ENCODE measurements around the gene MMP17. TPM values are rescaled to one million over a fixed set of nuclear protein-coding genes. Genes with fewer than 3 reads are reported as not detected.

MMP17 gene
- polyA plus RNA-seq, 3 donors, result 2.8 to 78.3 (median 3.0) TPM

DNA sequence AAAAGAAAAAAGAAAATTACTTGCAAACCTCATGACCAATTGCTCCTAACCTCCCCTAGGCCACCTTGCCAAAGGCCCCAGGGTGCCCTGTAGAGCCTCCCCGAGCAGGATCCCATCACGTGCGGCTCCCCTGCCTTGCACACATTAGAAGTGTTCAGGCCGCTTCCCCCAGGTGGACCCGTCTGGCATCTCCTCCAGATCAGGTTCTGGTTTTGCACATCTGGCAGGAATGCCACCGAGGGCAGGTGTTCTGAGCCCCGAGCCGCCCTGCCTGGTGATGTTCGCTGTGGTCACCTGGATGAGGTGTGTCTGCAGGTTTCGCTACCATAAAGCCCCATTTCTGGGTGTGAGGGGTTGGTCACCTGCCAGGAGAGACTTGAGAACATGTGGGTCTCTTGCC is 19.3 kb downstream of the MMP17 start:
- Histone ChIP-seq H3K79me2 (ENCODE audit: insufficient read depth, low read length) (no peaks in the 10 kb centered on the region), H3K9me3 (replicated peaks in 1 of 2; ENCODE audit: control insufficient read depth in 1 of 2, insufficient read depth in 1 of 2, low read length in 2 of 2) (no peaks in the 10 kb centered on the region), H3K36me3 (replicated peaks in 1 of 2; ENCODE audit: control insufficient read depth in 1 of 2, insufficient read depth in 2 of 2, low read length in 2 of 2) (peaks cover 54 to 81% of the 10 kb centered on the region in 2 donors), H3K4me3 (replicated peaks in 1 of 3; ENCODE audit: low read depth in 2 of 3, low read length in 3 of 3) (no peak overlapping the region), H4K20me1 (ENCODE audit: insufficient read depth, low read length) (peaks cover 3% of the 10 kb centered on the region), H2AFZ (ENCODE audit: insufficient read depth, low read depth, low read length, poor library complexity, severe bottlenecking) (no peak overlapping the region), H3K27me3 (ENCODE audit: control insufficient read depth in 2 of 2, insufficient read depth in 2 of 2, low read length in 2 of 2) (no peaks in the 10 kb centered on the region), H3K4me1 (ENCODE audit: control insufficient read depth in 1 of 2, insufficient read depth in 2 of 2, low read length in 2 of 2) (peaks cover 8 to 11% of the 10 kb centered on the region in 2 donors), H3K9ac (ENCODE audit: insufficient read depth, low read length, poor library complexity, severe bottlenecking) (no peak overlapping the region), H3K4me2 (replicated peaks; ENCODE audit: extremely low read depth, low read length, poor library complexity, severe bottlenecking) (no peak overlapping the region), H3K27ac (ENCODE audit: low read depth in 1 of 2, low read length in 2 of 2) (no peak overlapping the region)
- DNase-seq, result no peak
- H3K27ac Mint-ChIP-seq, result peak overlapping the region in 1 of 7 donors; percentile 59
- peaks cover 2% of the 10 kb centered on the region in 3 donors for H3K27me3 Mint-ChIP-seq (ENCODE audit: low read depth in 3 of 3)
- peaks cover 0 to 2% (median 0%) of the 10 kb centered on the region in 7 donors for H3K9me3 Mint-ChIP-seq
- H3K4me1 Mint-ChIP-seq, result peaks cover 8% of the 10 kb centered on the region
- intact Hi-C loops (cut with micrococcal nuclease), result no loop called here
- WGBS (ENCODE audit: insufficient coverage), result 98% methylated on average over 8 of the region's 10 CpGs
- TF ChIP-seq, protein P1, sequence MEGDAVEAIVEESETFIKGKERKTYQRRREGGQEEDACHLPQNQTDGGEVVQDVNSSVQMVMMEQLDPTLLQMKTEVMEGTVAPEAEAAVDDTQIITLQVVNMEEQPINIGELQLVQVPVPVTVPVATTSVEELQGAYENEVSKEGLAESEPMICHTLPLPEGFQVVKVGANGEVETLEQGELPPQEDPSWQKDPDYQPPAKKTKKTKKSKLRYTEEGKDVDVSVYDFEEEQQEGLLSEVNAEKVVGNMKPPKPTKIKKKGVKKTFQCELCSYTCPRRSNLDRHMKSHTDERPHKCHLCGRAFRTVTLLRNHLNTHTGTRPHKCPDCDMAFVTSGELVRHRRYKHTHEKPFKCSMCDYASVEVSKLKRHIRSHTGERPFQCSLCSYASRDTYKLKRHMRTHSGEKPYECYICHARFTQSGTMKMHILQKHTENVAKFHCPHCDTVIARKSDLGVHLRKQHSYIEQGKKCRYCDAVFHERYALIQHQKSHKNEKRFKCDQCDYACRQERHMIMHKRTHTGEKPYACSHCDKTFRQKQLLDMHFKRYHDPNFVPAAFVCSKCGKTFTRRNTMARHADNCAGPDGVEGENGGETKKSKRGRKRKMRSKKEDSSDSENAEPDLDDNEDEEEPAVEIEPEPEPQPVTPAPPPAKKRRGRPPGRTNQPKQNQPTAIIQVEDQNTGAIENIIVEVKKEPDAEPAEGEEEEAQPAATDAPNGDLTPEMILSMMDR (IDR thresholded peaks at IDR 0.05), result no peak
- H3K36me3 Mint-ChIP-seq, result peaks cover 56 to 91% of the 10 kb centered on the region in 2 donors
- H3K4me3 Mint-ChIP-seq, result peak overlapping the region in 1 of 2 donors; percentile 24

DNA sequence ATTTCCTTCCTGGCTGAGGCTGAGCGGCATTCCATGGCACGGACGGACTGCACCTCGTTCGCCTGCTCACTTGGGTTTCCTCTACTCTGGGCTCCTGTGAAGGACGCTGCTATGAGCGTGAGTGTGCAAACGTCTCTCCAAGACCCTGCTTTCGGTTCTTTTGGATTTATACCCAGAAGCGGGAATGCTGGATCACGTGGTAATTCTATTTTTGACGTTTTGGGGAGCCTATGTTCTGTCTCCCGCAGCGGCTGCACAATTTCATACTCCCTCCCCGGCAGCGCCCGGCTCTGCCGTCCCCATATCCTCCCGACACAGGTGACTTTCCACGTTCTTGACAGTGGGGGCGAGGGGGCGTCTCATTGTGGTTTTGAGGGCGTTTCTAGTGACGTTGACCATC is 20.6 kb downstream of the MMP17 start:
- Mint-ChIP-seq H3K27me3 (ENCODE audit: low read depth in 3 of 3) (peaks cover 2 to 5% (median 2%) of the 10 kb centered on the region in 3 donors), H3K9me3 (peaks cover 0 to 2% (median 0%) of the 10 kb centered on the region in 7 donors), H3K4me3 (no peak overlapping the region), H3K36me3 (peaks cover 49 to 78% of the 10 kb centered on the region in 2 donors), H3K4me1 (peaks cover 12% of the 10 kb centered on the region), H3K27ac (no peak overlapping the region)
- Histone ChIP-seq H3K9me3 (replicated peaks in 1 of 2; ENCODE audit: control insufficient read depth in 1 of 2, insufficient read depth in 1 of 2, low read length in 2 of 2) (no peaks in the 10 kb centered on the region), H3K4me3 (replicated peaks in 1 of 3; ENCODE audit: low read depth in 2 of 3, low read length in 3 of 3) (no peak overlapping the region), H3K27me3 (ENCODE audit: control insufficient read depth in 2 of 2, insufficient read depth in 2 of 2, low read length in 2 of 2) (no peaks in the 10 kb centered on the region), H3K79me2 (ENCODE audit: insufficient read depth, low read length) (no peaks in the 10 kb centered on the region), H3K36me3 (replicated peaks in 1 of 2; ENCODE audit: control insufficient read depth in 1 of 2, insufficient read depth in 2 of 2, low read length in 2 of 2) (peaks cover 50 to 69% of the 10 kb centered on the region in 2 donors), H4K20me1 (ENCODE audit: insufficient read depth, low read length) (peaks cover 3% of the 10 kb centered on the region), H3K9ac (ENCODE audit: insufficient read depth, low read length, poor library complexity, severe bottlenecking) (no peak overlapping the region), H3K4me2 (replicated peaks; ENCODE audit: extremely low read depth, low read length, poor library complexity, severe bottlenecking) (no peak overlapping the region), H3K4me1 (ENCODE audit: control insufficient read depth in 1 of 2, insufficient read depth in 2 of 2, low read length in 2 of 2) (peaks cover 13 to 18% of the 10 kb centered on the region in 2 donors), H2AFZ (ENCODE audit: insufficient read depth, low read depth, low read length, poor library complexity, severe bottlenecking) (no peak overlapping the region), H3K27ac (ENCODE audit: low read depth in 1 of 2, low read length in 2 of 2) (no peak overlapping the region)
- TF ChIP-seq, protein P1 (IDR thresholded peaks at IDR 0.05), result no peak
- intact Hi-C loops (cut with micrococcal nuclease), result no loop called here
- 71% methylated on average over 12 of the region's 24 CpGs for WGBS (ENCODE audit: insufficient coverage)
- no peak for DNase-seq
